Gastroesophageal sphincter (tissue), 3 donors: ENCODE data around the gene GGT6.

Experiments
- EP300 ChIP-seq: sonication (generic); formaldehyde crosslinking; IDR thresholded peaks from one replicate; pipeline ENCODE4 v1.6.1; 2017; ENCODE audit warnings: antibody characterized with exemption, mild to moderate bottlenecking
- POLR2A ChIP-seq, 2 donors: fragments of 450-650 bp; IDR thresholded peaks; one replicate each; pipeline ENCODE4 v1.6.1; 2017; ENCODE audit warnings: antibody characterized with exemption in 2 of 2, mild to moderate bottlenecking in 2 of 2, moderate library complexity in 1 of 2
- POLR2AphosphoS5 ChIP-seq: sonication (generic); formaldehyde crosslinking; IDR thresholded peaks from one replicate; pipeline ENCODE4 v1.6.1; 2017; ENCODE audit warnings: antibody characterized with exemption
- TF ChIP-seq, protein P1 (sequence below), 4 experiments: fragments of 200-600 bp in 2 of 4; fragments of 450-650 bp in 2 of 4; sonication (generic) in 1 of 4; IDR thresholded peaks; one replicate each; pipeline ENCODE4 v1.5.1; 2017 to 2019; ENCODE audit warnings: antibody characterized with exemption in 4 of 4, mild to moderate bottlenecking in 2 of 4, moderate library complexity in 2 of 4

GRCh38 chr17:4555873-4556759 is 4.3 kb downstream of the GGT6 start:
- TF ChIP-seq, protein P1, sequence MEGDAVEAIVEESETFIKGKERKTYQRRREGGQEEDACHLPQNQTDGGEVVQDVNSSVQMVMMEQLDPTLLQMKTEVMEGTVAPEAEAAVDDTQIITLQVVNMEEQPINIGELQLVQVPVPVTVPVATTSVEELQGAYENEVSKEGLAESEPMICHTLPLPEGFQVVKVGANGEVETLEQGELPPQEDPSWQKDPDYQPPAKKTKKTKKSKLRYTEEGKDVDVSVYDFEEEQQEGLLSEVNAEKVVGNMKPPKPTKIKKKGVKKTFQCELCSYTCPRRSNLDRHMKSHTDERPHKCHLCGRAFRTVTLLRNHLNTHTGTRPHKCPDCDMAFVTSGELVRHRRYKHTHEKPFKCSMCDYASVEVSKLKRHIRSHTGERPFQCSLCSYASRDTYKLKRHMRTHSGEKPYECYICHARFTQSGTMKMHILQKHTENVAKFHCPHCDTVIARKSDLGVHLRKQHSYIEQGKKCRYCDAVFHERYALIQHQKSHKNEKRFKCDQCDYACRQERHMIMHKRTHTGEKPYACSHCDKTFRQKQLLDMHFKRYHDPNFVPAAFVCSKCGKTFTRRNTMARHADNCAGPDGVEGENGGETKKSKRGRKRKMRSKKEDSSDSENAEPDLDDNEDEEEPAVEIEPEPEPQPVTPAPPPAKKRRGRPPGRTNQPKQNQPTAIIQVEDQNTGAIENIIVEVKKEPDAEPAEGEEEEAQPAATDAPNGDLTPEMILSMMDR (IDR thresholded peaks at IDR 0.05): no peak
- TF ChIP-seq POLR2AphosphoS5 (no peak), POLR2A (IDR thresholded peaks at IDR 0.05) (no peak), EP300 (no peak)
